PFSK-1 (cell line): ENCODE data around the gene BCO1.

Experiments
- FOXP2 ChIP-seq: optimal IDR thresholded peaks from 2 replicates; pipeline ENCODE3; 2011; ENCODE audit warnings: borderline replicate concordance, control low read depth, inconsistent platforms; ENCODE audit not compliant: insufficient read depth; ENCODE audit errors: extremely low read length, extremely low read depth
- POLR2AphosphoS5 ChIP-seq: IDR thresholded peaks from 2 replicates; pipeline ENCODE4 v1.6.1; 2012; ENCODE audit warnings: low read depth, mild to moderate bottlenecking, control low read depth, low read length, moderate library complexity
- REST ChIP-seq, 2 experiments: IDR thresholded peaks; 2 replicates each; pipeline versions ENCODE4 v1.6.1 to v1.8.0; 2011 to 2012; ENCODE audit warnings: low read depth in 2 of 2, low read length in 2 of 2, control low read depth in 1 of 2, inconsistent platforms in 1 of 2, mild to moderate bottlenecking in 1 of 2, moderate library complexity in 1 of 2; ENCODE audit not compliant: insufficient read depth in 1 of 2
- SIN3A ChIP-seq: IDR thresholded peaks from 2 replicates; pipeline ENCODE4 v1.6.1; 2012; ENCODE audit warnings: mild to moderate bottlenecking, low read length, moderate library complexity, borderline replicate concordance; ENCODE audit not compliant: insufficient read depth
- TAF1 ChIP-seq: IDR thresholded peaks from 2 replicates; pipeline ENCODE4 v1.6.1; 2012; ENCODE audit warnings: low read length, control low read depth, borderline replicate concordance; ENCODE audit not compliant: insufficient read depth

Gene BCO1

GRCh38 chr16:81241706-81242105, 3.2 kb downstream of the BCO1 start:
- TF ChIP-seq SIN3A (no peak), TAF1 (no peak), FOXP2 (no peak), POLR2AphosphoS5 (no peak)

GRCh38 chr16:81242977-81243618, 4.6 kb downstream of the BCO1 start:
- TF ChIP-seq TAF1 (no peak), SIN3A (no peak), POLR2AphosphoS5 (no peak), FOXP2 (no peak), REST (IDR thresholded peaks at IDR 0.05; ENCODE audit: insufficient read depth in 1 of 2, low read depth in 2 of 2, low read length in 2 of 2) (no peak)

- TF ChIP-seq REST (IDR thresholded peaks at IDR 0.05; ENCODE audit: insufficient read depth in 1 of 2, low read depth in 2 of 2, low read length in 2 of 2), result no peak
- TF ChIP-seq SIN3A, result no peak
- TF ChIP-seq POLR2AphosphoS5, result no peak
- TF ChIP-seq FOXP2, result no peak
- no peak for TF ChIP-seq TAF1
Observed at GRCh38 chr16:81243942-81244341, 5.5 kb downstream of the BCO1 start.

GRCh38 chr16:81251871-81252270, 13.4 kb downstream of the BCO1 start:
- no peak for TF ChIP-seq FOXP2
- TF ChIP-seq REST (IDR thresholded peaks at IDR 0.05; ENCODE audit: insufficient read depth in 1 of 2, low read depth in 2 of 2, low read length in 2 of 2), result no peak
- TF ChIP-seq POLR2AphosphoS5, result no peak
- TF ChIP-seq SIN3A, result no peak

GRCh38 chr16:81253141-81253540, 14.7 kb downstream of the BCO1 start:
- no peak for TF ChIP-seq REST (IDR thresholded peaks at IDR 0.05; ENCODE audit: insufficient read depth in 1 of 2, low read depth in 2 of 2, low read length in 2 of 2)
- TF ChIP-seq SIN3A, result no peak
- TF ChIP-seq TAF1, result no peak
- TF ChIP-seq POLR2AphosphoS5, result no peak
- no peak for TF ChIP-seq FOXP2

- TF ChIP-seq REST (IDR thresholded peaks at IDR 0.05; ENCODE audit: insufficient read depth in 1 of 2, low read depth in 2 of 2, low read length in 2 of 2) (no peak), FOXP2 (no peak), SIN3A (no peak), TAF1 (no peak), POLR2AphosphoS5 (no peak)
Observed at GRCh38 chr16:81254922-81255526, 16.5 kb downstream of the BCO1 start.
